GM21717 (cell line): ENCODE data around the gene PPM1F.
A peak's percentile ranks its signal among the peaks of the same experiment; 100 is the strongest.

Experiments
- ATAC-seq: cut with Tn5 transposase; IDR thresholded peaks from one replicate; pipeline ENCODE4 v1.9.1; 2021; ENCODE audit warnings: mild to moderate bottlenecking, moderate library complexity; ENCODE audit not compliant: unreplicated experiment

The PPM1F gene

GRCh38 chr22:21952586-21953571 lies at the start of gene PPM1F:
TSS of gene PPM1F (minus strand) at chr22:21952848. CDS start at chr22:21946048, 6,800 bp downstream.
- ATAC-seq, result peak; percentile 43

DNA sequence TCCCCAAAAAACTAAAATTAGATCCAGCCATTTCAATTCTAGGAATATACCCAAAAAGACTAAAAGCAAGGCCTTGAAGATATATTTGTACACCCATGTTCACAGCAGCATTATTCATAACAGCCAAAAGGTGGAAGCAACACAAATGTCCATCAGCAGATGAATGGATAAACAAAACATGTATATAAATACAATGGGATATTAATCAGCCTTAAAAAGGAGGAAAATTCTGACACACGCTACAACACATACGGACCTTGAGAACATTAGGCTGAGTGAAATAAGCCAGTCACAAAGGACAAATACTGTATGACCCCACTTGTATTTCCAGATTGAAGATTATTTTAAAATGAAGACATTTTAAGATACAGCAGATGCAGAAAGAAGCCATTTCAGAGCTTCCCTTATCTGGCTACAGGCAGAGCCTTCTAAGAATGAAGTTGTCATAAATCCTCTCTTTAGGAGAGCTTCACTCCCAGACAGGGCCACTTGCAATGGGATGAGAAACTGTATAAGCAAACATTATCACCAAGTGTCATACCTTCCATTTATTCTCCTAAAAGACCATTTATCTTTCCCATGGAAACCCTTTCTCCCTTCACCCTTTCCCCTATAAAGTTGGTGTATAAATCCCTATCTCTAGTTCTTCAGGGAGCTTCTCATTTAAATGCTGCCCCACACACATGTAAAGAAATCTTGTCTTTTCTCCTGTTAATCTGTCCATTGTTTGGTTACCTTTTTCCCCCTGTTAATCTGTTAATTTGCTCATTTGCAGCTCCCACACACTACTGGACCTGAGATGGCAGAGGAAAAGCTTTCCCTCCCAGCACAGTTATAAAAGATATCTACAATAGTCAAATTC lies 49.2 kb upstream of the PPM1F start:
- no peak for ATAC-seq

GRCh38 chr22:21998595-21999247 lies 46.1 kb upstream of the PPM1F start:
- no peak for ATAC-seq

- ATAC-seq, result no peak
These were observed 43.6 kb upstream of the PPM1F start for GRCh38 chr22:21996175-21996720.

DNA sequence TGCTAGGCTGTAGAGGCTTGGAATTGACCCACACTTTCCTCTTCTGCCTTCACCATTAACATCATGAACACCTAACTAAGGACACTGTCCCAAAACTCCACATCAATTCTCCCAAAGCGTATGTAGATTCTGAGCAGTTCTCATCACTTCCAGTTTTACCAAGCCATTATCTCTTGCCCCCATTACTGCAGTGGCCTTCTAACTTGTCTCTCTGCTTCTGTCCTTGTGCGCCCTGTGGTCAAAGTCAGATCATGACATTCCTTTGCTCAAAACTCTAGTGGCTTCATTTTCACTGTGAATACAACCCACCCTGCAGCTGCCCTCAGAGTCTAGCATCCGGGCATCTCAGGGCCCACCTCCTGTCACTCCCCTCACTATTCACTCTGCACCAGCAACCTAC lies 43.0 kb upstream of the PPM1F start:
- no peak for ATAC-seq

DNA sequence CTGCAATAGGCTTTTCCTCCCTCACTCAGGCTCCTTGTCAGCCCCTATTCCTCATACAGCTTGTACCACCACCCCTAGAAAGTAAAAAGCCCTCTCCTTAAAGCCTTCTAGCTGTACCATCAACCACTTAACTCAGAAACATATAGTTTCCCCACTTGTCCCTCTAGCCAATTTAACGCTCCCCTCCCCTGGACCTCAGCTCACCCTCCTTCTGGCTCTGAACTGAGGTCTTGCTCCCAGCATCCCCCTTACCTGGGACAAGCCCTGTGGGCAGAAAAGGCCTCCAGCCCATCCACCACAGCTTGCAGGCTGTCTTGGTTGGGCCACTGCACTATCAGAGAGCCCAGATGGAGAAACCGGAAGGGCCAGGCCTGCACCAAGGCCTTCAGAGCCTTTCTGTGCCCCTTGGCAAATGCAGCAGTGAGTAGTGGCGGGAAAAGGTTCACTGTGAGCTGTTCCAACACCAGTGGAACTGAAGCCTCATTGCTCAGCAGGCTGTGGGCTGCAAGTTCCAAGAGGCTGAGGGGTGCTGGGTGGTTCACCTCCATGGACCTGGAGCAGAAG lies 42.3 kb upstream of the PPM1F start:
- no peak for ATAC-seq

DNA sequence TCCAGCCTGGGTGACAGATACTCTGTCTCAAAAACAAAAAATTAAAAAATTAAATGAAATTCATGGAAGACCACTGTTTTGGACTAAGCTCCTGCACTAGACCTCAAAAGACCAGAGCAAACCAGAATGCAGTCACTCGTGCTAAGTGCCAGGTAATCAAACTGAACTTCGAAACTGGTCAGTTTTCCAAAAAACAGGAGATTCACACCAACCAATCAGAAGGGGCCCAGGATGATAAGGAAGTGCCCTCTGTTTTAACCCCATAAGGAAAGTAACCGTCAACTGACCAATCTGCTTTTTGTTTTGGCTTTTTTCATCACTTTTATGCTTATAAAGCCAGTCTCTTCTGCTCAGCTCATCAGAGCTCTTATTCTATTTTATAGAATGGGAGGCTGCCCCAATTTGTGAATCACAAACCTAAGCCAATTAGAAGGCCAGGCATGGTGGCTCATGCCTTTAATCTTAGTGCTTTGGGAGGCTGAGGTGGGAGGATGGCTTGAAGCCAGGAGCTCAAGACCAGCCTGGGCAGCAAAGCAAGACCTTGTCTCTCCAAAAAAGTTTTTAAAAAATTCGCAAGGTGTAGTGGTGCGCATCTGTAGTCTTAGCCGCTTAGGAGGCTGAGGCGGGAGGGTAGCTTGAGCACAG lies 40.1 kb upstream of the PPM1F start:
- ATAC-seq, result no peak

DNA sequence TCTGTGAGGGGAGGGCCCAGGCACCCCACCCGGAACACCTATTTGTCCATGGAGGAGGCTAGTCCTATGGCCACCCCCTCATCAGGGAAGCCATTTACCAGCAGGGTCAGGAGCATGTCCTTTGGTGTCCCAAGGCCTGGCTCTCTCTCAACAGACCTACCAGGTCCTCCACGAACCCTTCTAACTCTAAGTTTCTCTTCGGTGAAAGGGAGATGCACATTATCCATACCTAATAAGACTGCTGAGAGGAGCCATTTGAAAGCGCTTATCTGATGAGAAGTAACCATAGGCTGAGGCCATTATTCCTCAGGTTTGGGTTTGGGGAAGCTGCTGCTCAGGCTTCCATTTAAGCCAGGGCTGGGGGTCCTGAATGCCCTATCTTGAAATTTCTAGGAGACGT lies 39.1 kb upstream of the PPM1F start:
- ATAC-seq, result no peak

DNA sequence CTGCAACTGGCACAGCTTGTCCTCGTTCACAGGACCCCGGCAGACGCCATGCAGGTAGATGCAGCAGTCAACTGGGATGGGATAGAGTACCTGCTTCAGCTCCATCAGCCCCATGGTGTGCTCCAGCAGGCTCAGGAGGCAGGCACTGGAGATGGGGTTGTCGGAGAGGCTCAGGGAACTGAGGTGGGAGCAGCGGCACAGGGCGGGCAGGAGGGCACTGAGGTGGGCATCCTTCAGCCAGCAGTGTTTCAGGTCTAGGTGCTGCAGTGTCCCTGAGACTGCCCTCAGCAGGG lies 38.6 kb upstream of the PPM1F start:
- no peak for ATAC-seq

GRCh38 chr22:21990445-21991303 lies 38.0 kb upstream of the PPM1F start:
- ATAC-seq, result no peak

DNA sequence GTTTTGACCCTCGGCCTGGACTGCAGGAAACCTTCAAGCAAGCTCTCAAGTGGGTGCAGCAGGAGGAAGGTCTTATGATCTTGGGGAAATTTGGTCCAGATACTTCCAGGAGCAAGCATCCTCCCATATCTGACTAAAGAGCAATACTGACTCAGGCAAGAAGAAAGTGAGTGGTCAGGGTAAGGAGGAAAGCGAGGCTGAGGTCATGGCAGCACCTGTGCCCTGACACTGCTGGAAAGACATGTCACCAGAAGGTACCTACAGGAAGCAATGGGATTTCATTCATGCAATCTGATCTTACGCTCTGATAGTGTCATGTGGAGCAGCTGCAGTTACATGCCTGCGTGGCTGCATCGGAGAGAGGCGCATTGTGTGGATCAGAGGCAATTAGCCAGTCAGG lies 36.4 kb upstream of the PPM1F start:
- no peak for ATAC-seq

GRCh38 chr22:21985214-21985613 lies 32.6 kb upstream of the PPM1F start:
- no peak for ATAC-seq

DNA sequence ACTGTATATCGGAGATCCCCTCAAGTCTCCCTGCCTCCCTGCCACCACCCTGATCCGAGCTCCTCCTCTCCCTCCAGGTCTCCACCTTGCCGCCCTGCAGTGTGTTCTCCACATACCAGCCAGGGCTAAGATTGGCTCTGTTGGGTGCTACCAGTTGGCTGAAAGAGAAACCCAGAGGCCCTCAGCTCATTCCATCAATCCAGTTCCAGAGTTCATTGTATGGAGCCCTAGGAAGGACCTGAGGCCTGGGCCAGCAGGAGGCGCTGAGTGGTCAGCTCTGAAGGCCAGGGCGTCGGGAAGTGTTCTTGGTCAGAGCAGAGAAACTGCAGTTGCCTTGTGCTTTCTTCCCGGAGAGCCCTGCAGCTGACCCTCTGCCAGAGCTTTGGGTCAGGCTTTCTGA lies 32.1 kb upstream of the PPM1F start:
- no peak for ATAC-seq

DNA sequence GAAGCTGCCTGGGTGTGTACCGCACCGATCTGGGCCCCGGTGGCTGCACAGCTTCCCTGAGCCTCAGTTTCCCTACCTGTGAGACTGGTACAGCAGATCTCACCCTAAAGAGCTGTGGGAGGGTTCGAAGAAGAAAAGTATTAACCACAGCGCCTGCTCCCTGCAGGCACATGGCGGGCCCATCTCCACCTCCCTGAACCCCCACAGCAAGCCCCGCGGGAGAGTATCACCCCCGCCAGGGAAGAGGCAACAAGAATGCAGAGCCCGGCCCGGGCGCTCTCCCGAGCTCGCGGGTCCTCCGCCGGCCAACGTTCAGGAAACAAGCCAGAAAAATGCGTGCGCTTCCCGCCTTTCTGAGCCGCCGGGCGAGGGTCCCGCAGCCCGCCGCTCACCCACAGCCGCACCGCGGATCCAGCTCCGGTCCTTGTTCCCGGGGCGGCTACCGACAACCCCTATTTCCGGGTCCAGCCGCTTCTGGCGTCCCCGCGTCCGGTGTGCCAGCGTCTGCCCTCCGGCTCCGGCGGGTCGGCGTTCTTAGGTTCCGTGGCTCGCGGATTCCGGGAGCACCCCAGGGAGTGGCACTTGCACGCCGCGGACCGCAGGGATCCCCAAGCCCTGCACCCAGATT lies 29.8 kb upstream of the PPM1F start, which contains the start of gene TOP3B:
Gene TOP3B (minus strand): TSS at position 450 of the 628 bp plus-strand sequence. CDS start 7,078 bp downstream, outside the sequence.
- ATAC-seq, result peak; percentile 61

GRCh38 chr22:21981874-21982273 lies 29.2 kb upstream of the PPM1F start:
- ATAC-seq, result no peak

GRCh38 chr22:21980547-21980946 lies 27.9 kb upstream of the PPM1F start:
- no peak for ATAC-seq

- no peak for ATAC-seq
These were observed 26.1 kb upstream of the PPM1F start for GRCh38 chr22:21978564-21979386.

- ATAC-seq, result no peak
These were observed 25.2 kb upstream of the PPM1F start for GRCh38 chr22:21977814-21978213.
